Measurements from ENCODE around the gene WDR36. TPM values are rescaled to one million over a fixed set of nuclear protein-coding genes. Genes with fewer than 3 reads are reported as not detected.

WDR36 gene
- total and polyA plus RNA-seq, 8 donors: 3.5 to 12.4 (median 9.4) TPM

GRCh38 chr5:111167551-111167950, 75.4 kb downstream of the WDR36 start:
- 47 to 48% methylated on average over 2 of the region's 2 CpGs for WGBS, 2 donors
- intact Hi-C loops (cut with DNase I): no loop called here
- Histone ChIP-seq H3K27me3 (no peaks in the 10 kb centered on the region), H3K4me1 (no peaks in the 10 kb centered on the region), H3K9me3 (no peaks in the 10 kb centered on the region), H3K27ac (no peak overlapping the region), H3K36me3 (no peaks in the 10 kb centered on the region), H3K4me3 (no peak overlapping the region)
- no peak for TF ChIP-seq CTCF (IDR thresholded peaks at IDR 0.05)
- DNase-seq: no peak
- no peak for FAIRE-seq
- no peak for ATAC-seq

GRCh38 chr5:111168608-111169007, 76.5 kb downstream of the WDR36 start:
- Histone ChIP-seq H3K9me3 (no peaks in the 10 kb centered on the region), H3K27me3 (no peaks in the 10 kb centered on the region), H3K4me1 (no peaks in the 10 kb centered on the region), H3K36me3 (no peaks in the 10 kb centered on the region), H3K27ac (no peak overlapping the region), H3K4me3 (no peak overlapping the region)
- intact Hi-C loops (cut with DNase I): no loop called here
- DNase-seq: no peak
- no peak for TF ChIP-seq CTCF (IDR thresholded peaks at IDR 0.05)
- no peak for ATAC-seq
- WGBS, 2 donors: 0 to 2% methylated on average over 1 of the region's 1 CpG
- FAIRE-seq: no peak

- FAIRE-seq (no peak), ATAC-seq (no peak), DNase-seq (no peak)
- Histone ChIP-seq H3K9me3 (no peaks in the 10 kb centered on the region), H3K27me3 (no peaks in the 10 kb centered on the region), H3K36me3 (no peaks in the 10 kb centered on the region), H3K4me1 (no peaks in the 10 kb centered on the region), H3K27ac (no peak overlapping the region), H3K4me3 (no peak overlapping the region)
- intact Hi-C loops (cut with DNase I): no loop called here
- 62 to 84% methylated on average over 2 of the region's 2 CpGs for WGBS, 2 donors
- no peak for TF ChIP-seq CTCF (IDR thresholded peaks at IDR 0.05)
Measured at GRCh38 chr5:111169269-111169668, 77.1 kb downstream of the WDR36 start.

GRCh38 chr5:111170279-111170678, 78.1 kb downstream of the WDR36 start:
- FAIRE-seq (no peak), ATAC-seq (no peak), DNase-seq (no peak)
- WGBS, 2 donors: 39 to 67% methylated on average over 2 of the region's 2 CpGs
- no peaks in the 10 kb centered on the region for H3K36me3 ChIP-seq
- no peaks in the 10 kb centered on the region for H3K9me3 ChIP-seq
- H3K4me1 ChIP-seq: no peaks in the 10 kb centered on the region
- no peak overlapping the region for H3K4me3 ChIP-seq
- intact Hi-C loops (cut with DNase I): loop anchor here in 1 of 3 donors (10.0 kb wide), 1 partner anchor 305 kb away; no protein-coding TSS in a partner anchor
- no peak for TF ChIP-seq CTCF (IDR thresholded peaks at IDR 0.05)
- no peak overlapping the region for H3K27ac ChIP-seq
- no peaks in the 10 kb centered on the region for H3K27me3 ChIP-seq

GRCh38 chr5:111172504-111172903, 80.4 kb downstream of the WDR36 start:
- TF ChIP-seq CTCF (IDR thresholded peaks at IDR 0.05): no peak
- H3K36me3 ChIP-seq: no peaks in the 10 kb centered on the region
- peak in 1 of 6 donors; percentile 9 for DNase-seq
- no peak overlapping the region for H3K4me3 ChIP-seq
- no peaks in the 10 kb centered on the region for H3K4me1 ChIP-seq
- WGBS, 2 donors: 36 to 61% methylated on average over 3 of the region's 3 CpGs
- ATAC-seq: no peak
- H3K27me3 ChIP-seq: no peaks in the 10 kb centered on the region
- no peaks in the 10 kb centered on the region for H3K9me3 ChIP-seq
- FAIRE-seq: no peak
- intact Hi-C loops (cut with DNase I): loop anchor here in 1 of 3 donors (10.0 kb wide), 1 partner anchor 302 kb away; no protein-coding TSS in a partner anchor
- no peak overlapping the region for H3K27ac ChIP-seq
